Measurements from ENCODE around the gene SLC23A2.
"Not testable (repeated sequence)": the region's sequence is repeated elsewhere in the genome, so short reads cannot be mapped to it uniquely, and the experiment has no call there.

SLC23A2 gene
- long read RNA-seq, donor 1, full-length matches to known transcripts: 3 of 3 reads
- long read RNA-seq, donor 1, partial matches to known transcripts: 0 of 3 reads
- long read RNA-seq, donor 1, other reads (novel, unspliced or antisense): 0 of 3 reads
- long read RNA-seq, donor 2: 0 reads
- long read RNA-seq, donor 3, full-length matches to known transcripts: 2 of 2 reads
- long read RNA-seq, donor 3, partial matches to known transcripts: 0 of 2 reads
- long read RNA-seq, donor 3, other reads (novel, unspliced or antisense): 0 of 2 reads
- long read RNA-seq, donor 4: 0 reads
- long read RNA-seq, donor 5, full-length matches to known transcripts: 5 of 5 reads
- long read RNA-seq, donor 5, partial matches to known transcripts: 0 of 5 reads
- long read RNA-seq, donor 5, other reads (novel, unspliced or antisense): 0 of 5 reads
- long read RNA-seq, donor 6, full-length matches to known transcripts: 2 of 2 reads
- long read RNA-seq, donor 6, partial matches to known transcripts: 0 of 2 reads
- long read RNA-seq, donor 6, other reads (novel, unspliced or antisense): 0 of 2 reads
- long read RNA-seq, donor 7, full-length matches to known transcripts: 4 of 11 reads
- long read RNA-seq, donor 7, partial matches to known transcripts: 7 of 11 reads
- long read RNA-seq, donor 7, other reads (novel, unspliced or antisense): 0 of 11 reads
- long read RNA-seq, donor 8, full-length matches to known transcripts: 1 of 1 reads
- long read RNA-seq, donor 8, partial matches to known transcripts: 0 of 1 reads
- long read RNA-seq, donor 8, other reads (novel, unspliced or antisense): 0 of 1 reads

- DNase-seq: peak; percentile 61
These were observed at the start of gene SLC23A2 for GRCh38 chr20:5001174-5002076. Gene SLC23A2 (minus strand): TSS chr20:5001510. CDS start chr20:4932562, 68,948 bp downstream.

DNA sequence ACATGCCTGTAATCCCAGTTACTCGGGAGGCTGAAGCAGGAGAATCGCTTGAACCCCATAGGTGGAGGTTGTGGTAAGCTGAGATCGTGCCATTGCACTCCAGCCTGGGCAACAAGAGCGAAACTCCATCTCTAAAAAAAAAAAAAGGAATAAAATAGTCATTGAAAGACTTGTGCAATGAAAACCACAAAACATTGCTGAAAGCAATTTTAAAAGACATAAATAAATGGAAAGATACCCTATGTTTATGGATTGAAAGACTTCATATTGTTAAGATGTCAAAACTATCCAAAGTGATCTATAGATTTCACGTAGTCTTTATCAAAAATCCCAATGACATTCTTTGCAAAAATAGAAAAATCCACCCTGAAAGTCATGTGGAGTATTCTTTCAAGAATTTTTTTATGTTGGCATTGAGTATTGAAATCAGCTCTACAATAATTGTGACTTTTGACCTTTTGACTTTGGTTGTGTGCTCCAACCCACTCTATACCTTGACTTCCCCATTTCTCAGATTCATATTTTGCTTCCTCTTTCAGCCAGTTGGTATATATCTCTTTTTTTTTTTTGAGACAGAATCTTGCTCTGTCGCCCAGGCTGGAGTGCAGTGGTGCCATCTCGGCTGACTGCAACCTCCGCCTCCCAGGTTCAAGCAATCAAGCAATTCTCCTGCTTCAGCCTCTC is 45.5 kb upstream of the SLC23A2 start:
- DNase-seq: no peak

GRCh38 chr20:5045906-5046305 is 44.6 kb upstream of the SLC23A2 start:
- no peak for DNase-seq

DNA sequence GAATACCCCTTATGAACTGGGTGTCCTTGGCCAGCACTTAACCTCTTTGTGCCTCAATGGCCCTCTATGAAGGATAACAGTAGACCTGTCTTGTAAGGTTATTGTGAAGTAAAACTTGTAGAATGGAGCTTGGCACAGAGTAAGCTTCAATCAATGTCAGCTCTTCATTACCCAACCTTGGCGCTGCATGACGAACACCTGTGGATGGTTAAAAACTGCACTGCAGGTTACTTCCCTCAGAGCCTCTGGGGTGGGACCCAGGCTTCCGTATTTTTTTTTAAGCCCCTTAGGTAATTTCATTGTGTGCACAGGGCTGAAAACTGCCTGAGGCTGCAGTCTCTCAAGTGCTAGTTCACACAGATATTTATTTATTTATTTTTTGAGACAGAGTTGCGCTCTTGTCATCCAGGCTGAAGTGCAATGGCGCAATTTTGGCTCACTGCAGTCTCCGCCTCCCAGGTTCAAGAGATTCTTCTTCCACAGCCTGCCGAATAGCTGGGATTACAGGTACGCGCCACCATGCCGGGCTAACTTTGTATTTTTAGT is 42.8 kb upstream of the SLC23A2 start:
- no peak for DNase-seq

DNA sequence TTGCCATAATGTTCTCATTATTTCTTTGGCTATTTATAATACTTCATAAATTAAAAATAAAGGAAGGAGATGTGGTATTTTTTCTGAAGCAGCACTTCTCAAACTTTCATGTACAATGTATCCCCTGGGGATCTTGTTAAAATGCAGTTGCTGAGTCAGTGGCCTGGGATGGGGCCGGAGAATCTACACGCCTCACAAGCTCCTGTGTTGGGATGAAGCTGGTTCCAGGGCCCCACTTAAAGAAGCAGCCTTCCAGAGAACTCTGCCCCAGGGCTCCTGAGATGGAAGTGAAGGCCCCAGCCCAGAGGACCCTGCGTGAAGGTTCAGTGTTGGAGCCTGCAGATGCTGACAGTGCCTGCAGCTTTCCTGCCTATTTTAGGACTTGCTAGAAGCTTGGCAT is 40.1 kb upstream of the SLC23A2 start:
- DNase-seq: no peak

DNA sequence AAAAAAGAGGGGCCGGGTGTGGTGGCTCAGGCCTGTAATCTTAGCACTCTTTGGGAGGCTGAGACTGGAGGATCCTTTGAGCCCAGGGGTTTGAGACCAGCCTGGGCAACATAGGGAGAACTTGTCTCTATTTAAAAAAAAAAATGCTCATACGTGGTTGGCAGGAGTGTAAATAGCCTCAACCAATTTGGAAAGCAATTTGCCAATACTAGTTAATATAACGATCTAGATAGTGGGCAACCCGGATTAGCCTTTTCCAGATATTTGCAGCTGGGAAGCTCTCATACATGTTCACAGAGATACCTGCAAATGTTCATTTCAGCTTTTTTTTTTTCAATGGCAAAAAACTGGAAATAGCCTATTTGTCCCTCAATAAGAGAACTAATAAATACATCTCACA is 39.0 kb upstream of the SLC23A2 start:
- no peak for DNase-seq

GRCh38 chr20:5039889-5040288 is 38.6 kb upstream of the SLC23A2 start:
- no peak for DNase-seq

DNA sequence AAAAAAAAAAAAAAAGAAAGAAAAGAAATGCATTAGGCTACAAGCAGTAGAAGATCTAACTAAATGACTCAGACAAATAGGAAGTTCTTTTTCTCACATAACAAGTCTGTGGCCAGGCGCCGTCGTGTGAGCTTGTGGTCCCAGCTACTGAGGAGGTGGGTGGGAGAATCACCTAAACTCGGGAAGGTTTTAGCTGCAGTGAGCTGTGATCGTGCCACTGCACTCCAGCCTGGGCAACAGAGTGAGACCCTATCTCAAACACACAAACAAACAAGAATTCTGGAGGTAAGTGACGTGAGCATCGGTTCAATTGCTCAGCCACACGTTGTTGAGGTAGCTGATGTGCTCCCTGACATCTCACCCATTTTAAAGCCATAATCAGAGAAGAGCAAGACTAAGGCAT is 37.9 kb upstream of the SLC23A2 start:
- DNase-seq: no peak

GRCh38 chr20:5036828-5037227 is 35.5 kb upstream of the SLC23A2 start:
- no peak for DNase-seq

GRCh38 chr20:5035518-5035917 is 34.2 kb upstream of the SLC23A2 start:
- not testable (repeated sequence) for DNase-seq

- no peak for DNase-seq
These were observed 32.3 kb upstream of the SLC23A2 start for GRCh38 chr20:5033566-5033965.

DNA sequence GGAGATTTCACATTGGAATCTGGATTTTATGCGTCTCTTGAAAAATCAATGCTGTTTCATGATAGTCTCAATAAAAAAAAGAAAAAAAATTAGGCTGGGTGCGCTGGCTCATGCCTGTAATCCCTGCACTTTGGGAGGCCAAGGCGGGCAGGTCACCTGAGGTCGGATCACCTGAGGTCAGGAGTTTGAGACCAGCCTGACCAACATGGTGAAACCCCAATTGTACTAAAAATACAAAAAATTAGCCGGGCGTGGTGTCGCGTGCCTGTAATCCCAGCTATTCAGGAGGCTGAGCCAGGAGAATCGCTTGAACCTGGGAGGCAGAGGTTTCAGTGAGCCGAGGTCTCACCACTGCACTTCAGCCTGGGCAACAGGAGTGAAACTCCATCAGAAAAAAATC is 30.4 kb upstream of the SLC23A2 start:
- not testable (repeated sequence) for DNase-seq

GRCh38 chr20:5031206-5031557 is 29.9 kb upstream of the SLC23A2 start:
- DNase-seq: no peak

DNA sequence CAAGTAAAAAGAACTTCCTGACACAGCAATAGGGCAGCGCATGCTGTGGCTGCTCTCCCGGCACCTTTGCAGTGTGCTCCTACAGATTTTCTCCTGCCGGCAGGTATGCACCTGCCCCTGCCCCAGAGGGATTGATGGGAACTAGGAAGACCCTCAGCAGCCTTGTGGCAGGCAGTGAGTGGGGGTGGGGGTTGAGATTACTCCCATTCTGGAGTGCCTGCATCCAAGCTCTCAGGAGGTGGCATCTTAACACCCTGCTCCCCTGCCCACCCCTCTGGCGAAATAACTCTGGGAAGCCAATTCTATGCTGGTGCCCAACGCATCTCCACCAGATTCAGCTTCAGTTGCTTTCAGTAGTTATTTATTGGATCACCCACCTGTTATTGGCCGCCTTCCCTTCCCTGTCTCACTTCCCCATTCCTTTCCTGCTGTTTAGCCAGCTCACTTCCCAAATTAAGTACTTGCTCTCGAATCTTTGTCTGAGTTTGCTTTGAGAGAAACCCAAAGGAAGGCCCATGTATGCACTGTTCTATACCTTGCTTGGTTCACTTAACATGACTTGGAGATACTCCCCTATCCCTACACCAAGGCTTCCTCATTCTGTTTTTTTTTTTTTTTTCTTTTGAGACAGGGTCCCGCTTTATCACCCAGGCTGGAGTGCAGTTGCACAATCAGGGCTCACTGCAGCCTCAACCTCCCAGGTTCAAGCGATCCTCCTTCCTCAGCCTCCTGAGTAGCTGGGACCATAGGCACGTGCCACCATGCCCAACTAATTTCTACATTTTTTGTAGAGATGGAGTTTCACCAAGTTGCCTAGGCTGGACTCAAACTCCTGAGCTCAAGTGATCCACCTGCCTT is 29.3 kb upstream of the SLC23A2 start:
- no peak for DNase-seq

GRCh38 chr20:5028258-5029059 is 27.1 kb upstream of the SLC23A2 start:
- not testable (repeated sequence) for DNase-seq

- no peak for DNase-seq
These were observed 23.7 kb upstream of the SLC23A2 start for GRCh38 chr20:5024982-5025381.

DNA sequence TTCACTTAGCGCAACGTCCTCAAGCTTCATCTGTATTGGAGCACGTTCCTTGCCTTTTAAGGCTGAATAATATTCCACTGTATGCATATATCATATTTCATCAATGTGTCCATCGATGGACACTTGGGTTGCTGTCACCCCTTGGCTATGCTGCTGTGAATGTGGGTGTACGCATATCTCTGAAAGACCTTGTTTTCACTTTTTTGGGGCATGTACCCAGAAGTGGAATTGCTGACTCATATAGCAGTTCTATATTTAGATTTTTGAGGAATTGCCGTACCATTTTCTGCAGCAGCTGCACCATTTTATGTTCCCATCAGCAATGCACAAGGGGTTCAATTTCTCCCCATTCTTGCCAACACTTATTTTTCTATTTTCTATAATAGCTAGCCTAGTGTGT is 22.8 kb upstream of the SLC23A2 start:
- no peak for DNase-seq

DNA sequence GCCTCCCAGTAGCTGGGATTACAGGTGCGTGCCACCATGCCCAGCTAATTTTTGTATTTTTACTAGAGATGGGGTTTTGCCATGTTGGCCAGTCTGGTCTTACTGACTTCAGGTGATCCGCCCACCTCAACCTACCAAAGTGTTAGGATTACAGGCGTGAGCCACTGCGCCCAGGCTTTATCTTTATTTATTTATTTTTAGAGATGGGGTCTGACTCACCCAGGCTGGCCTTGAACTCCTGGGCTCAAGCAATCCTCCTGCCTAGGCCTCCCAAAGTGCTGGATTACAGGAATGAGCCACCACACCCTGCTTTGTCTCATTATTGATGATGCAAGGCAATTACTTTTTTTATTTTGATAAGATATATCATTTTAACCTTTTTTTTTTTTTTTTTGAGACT is 21.9 kb upstream of the SLC23A2 start:
- not testable (repeated sequence) for DNase-seq

DNA sequence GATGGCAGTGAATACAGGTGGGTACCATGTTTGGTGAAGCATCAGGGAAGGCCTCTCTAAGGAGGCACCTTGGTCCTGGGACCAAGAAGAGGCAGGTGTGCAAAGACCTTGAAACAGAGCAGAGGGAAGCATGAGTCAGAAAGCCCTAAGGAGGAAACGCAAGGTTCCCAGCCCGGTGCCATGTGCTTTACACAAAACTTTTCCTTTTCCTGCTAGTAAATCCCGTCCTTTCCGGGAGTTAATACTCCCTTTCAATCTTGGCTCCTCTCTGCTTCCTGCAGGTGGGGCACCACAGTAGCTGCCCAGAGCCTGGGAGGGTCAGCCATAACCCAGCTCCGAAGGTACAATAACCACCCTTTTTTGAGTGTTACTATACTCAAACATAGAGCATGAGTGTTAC is 19.4 kb upstream of the SLC23A2 start:
- no peak for DNase-seq

All from right kidney (tissue), 9 donors.